Erythroblast (primary cell): ENCODE results near the gene S100A13.

ENCODE experiments used
- GATA1 ChIP-seq: IDR thresholded peaks from 2 replicates; pipeline ENCODE4 v1.6.1; 2011; ENCODE audit warnings: low read depth, mild to moderate bottlenecking, control low read depth, low read length, moderate library complexity
- POLR2A ChIP-seq: IDR thresholded peaks from 2 replicates; pipeline ENCODE4 v1.6.1; 2011; ENCODE audit warnings: mild to moderate bottlenecking, low read length

- no peak for TF ChIP-seq POLR2A
- TF ChIP-seq GATA1: no peak
These were observed 42.3 kb upstream of the S100A13 start for GRCh38 chr1:153669606-153670005.
